Hindlimb muscle (tissue), 1 donor: ENCODE data around the gene NCEH1. TPM values are rescaled to one million over a fixed set of nuclear protein-coding genes. Genes with fewer than 3 reads are reported as not detected.
"Not testable (repeated sequence)": the region's sequence is repeated elsewhere in the genome, so short reads cannot be mapped to it uniquely, and the experiment has no call there.

Experiments used
- DNase-seq: peaks from one replicate; pipeline ENCODE4 v3.0.0-alpha.2; 2013
- polyA plus RNA-seq: library from polyadenylated mRNA; unstranded; fragments of 120-200 nt; gene quantifications from one replicate; pipeline ENCODE4 v1.2.1, GENCODE V29; 2013; ENCODE audit not compliant: insufficient read length

Gene NCEH1, protein sequence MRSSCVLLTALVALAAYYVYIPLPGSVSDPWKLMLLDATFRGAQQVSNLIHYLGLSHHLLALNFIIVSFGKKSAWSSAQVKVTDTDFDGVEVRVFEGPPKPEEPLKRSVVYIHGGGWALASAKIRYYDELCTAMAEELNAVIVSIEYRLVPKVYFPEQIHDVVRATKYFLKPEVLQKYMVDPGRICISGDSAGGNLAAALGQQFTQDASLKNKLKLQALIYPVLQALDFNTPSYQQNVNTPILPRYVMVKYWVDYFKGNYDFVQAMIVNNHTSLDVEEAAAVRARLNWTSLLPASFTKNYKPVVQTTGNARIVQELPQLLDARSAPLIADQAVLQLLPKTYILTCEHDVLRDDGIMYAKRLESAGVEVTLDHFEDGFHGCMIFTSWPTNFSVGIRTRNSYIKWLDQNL
- polyA plus RNA-seq = 2.1 TPM

DNA sequence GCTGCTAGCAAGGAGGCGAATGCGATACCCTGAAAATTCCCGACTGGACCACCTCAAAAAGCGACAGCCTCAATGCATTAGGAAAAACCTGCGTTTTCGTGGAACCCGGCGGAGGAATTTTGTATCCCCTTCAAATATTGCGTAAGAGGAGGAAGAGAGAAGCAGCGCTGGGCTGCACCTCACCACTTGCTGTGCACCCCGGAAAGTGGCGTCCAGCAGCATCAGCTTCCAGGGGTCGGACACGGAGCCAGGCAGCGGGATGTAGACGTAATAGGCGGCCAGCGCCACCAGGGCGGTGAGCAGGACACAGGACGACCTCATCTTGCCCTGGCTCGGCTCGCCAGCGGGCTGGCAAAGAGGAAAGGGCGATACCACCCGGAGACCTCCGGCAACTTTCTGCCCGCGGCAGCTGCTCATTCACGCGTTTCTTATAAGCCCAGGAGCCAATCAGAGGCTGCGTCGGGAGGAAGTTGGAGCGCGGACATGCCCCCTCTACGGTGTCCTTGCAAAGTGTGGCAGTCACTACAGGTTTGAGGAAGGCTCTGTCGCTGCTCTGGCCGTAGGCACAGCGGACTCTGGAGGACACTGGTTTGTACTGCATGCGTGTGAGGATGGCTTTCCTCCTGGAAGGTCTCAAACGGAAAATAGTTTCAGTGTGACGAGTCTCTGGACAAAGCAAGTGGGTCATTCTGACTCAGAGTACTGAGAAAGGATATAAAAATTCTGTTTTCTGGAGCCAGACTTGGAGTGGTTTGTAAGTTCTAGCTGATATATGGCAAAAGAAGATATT is at the start of gene NCEH1:
Gene NCEH1 (minus strand): TSS at position 404 of the 790 bp plus-strand sequence. CDS start 83 bp downstream, at position 321.
- peak; percentile 90 for DNase-seq

DNA sequence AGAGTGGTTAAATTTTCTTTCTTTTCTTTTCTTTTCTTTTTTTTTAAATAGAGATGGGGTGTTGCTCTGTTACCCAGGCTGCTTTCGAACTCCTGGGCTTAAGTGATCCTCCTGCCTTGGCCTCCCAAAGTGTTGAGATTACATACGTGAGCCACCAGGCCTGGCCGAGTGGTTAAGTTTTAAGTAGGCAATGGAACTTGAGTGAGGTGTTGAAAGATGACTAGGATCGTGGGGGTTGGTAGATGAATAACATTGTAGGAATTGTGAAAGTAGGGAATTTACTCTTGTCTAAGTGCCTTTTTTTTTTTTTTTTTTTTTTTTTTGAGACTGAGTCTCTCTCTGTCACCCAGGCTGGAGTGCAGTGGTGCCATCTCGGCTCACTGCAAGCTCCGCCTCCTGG is 49.5 kb upstream of the NCEH1 start:
- DNase-seq = not testable (repeated sequence)

DNA sequence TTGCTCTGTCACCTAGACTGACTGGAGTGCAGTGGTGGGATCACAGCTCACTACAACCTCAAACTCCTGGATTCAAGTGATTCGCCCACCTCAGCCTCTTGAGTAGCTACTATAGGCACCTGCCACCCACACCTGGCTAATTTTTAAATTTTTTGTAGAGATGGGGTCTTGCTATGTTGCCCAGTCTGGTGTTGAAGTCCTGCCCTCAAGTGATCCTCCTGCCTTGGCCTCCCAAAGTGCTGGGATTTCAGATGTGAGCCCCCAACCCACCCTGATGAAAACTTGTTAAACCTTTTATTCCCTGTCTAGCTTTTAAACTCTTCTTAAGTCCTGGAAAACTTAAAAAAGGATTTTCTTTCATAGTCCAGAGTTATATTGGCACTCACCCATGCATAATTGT is 42.3 kb upstream of the NCEH1 start:
- no peak for DNase-seq

DNA sequence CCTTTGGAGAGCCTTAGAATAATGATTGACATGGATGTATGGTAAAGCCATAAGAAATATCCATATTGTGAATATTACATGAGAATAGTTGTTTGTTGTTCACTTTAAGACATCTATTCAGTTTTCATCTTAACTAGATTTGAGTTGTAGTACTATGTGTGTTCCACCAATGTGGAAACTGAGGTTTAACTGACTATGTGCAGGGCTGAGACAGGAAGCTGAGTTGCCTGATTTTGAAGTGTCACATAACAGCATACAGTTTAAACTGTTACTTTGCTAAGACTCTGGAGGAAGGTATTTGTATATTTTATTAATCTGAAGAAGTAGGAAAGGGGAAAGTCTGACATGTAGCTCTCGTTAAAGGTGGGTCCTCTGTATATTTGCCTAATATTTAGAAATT is 41.8 kb upstream of the NCEH1 start:
- DNase-seq = no peak

DNA sequence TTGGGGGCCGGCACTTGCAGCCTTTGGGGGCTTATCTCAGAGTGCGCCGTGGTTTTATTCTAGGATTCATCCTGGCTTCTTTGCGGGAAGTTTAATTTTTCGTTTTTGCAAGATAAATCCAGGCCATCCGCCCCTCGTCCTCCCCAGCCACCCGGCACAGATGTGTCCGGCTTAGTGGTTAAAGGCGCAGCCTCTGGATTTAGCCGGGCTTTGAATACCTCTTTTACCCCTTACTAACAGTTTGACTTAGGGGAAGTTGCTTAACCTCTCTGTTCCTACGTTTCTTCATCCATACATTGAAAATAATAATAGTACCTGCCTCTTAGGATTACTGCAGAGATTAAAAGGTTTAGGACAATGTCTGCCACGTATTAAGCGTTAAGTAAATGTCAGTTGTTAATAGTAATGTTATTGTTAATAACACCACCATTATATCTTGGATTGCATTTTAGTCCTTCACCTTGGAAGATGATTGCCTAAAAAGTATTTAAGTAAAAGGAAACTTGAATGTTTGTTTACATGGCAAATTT is 40.4 kb upstream of the NCEH1 start:
- no peak for DNase-seq

DNA sequence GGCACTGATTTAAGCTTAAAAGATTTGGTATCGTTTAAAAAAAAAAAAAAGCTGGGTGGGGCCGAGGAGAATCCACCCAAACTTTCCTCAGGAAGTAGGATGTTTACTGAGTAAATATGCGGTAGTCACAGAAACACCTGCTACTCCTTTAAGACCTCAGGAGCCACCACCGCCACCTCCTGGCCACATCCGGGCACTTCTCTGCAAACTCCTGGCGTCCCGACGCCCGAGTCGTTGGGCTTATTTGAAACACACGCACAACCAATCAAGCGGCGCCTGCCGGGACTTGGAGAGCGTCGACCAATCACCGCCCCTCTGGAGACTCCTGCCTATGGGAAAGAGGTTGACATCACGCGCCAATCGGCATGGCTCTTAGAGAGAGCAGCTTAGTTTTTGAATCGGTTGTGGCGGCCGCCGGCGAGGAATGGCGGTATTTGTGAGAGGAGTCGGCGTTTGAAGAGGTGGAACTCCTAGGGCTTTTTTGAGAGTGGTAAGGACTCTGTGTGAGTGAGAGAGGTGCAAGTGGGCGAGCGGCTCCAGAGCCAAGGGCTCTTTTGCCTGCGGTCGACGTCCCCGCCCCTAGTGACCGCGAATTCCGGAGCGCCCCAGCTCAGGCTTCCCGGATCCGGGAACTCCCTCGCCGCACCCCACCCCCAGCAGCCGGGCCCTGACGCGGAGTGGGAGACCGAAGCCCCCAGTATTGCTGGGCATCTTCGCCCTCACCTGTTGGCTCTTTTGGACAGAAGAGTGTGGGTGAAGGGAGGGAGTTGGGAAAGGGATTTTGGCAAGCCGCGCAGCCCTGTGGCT is 39.7 kb upstream of the NCEH1 start, which contains the start of gene ECT2:
Gene ECT2 (plus strand): TSS at position 359 of the 807 bp plus-strand sequence. CDS start 3,805 bp downstream, outside the sequence.
- DNase-seq = peak; percentile 98

DNA sequence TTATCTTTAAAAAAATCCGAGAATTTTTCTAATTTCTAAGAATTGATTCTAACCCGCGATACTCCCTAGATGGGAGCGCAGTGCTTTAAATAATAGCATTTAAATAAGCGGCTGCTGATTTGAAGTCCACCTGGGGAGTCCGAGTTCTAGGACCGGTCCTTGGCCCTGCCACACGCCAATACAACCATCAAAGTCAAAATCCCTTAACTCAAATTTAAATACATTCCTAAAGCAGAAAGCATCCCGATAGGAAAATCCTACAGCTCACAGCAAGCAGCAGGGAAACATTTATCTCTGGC is 39.2 kb upstream of the NCEH1 start:
- no peak for DNase-seq

DNA sequence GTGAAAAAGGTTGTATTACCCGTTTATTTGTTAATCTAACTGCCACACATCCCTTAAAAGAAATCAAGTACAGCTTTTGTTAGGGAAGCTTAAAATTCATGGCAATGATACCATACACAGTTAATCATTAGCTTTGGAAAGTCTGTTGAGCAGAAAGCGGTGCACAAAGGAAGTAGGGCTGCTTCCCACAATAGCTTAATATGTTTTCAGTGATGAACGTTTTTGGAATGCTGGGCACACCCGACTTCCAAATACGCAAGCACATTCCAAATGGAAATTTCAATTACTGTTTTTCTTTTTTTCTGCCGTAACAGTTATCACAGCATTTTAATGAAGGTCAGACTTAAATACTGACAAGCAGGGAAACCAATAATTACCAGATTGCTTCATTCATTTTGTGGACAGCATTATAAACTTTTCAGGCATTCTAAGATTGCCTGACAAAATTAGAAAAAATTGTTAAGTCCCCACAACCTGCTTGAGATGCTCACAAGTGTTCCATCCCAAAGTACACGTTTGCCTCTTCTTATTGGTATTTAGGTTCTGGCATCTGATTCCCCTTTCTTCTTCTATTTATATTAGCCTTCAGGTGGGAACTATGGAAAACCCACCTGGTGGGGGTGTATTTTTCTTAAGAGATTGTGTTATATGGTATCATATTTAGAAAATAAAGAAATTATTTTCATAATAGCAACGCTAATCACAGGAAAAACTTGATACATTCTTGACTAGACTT is 38.5 kb upstream of the NCEH1 start:
- DNase-seq = peak; percentile 46

DNA sequence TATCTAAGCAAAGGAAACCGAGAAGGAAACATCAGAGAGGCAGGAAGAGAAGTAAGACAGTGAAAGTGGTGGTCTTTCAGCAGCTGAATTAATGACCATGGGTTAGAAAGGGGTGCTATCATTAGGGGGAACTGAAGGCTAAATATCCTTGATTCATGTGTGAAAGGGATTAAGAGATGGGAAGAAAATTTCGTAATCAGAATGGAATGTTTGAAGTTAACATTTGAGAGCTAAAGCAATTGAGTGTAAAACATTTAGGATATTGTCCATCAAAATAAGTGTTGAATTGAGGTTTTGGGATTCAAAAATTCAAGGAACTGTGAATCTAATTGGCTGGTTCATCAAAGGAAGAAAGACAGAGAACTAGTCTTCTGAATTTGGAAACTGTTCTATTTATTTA is 35.6 kb upstream of the NCEH1 start:
- no peak for DNase-seq

DNA sequence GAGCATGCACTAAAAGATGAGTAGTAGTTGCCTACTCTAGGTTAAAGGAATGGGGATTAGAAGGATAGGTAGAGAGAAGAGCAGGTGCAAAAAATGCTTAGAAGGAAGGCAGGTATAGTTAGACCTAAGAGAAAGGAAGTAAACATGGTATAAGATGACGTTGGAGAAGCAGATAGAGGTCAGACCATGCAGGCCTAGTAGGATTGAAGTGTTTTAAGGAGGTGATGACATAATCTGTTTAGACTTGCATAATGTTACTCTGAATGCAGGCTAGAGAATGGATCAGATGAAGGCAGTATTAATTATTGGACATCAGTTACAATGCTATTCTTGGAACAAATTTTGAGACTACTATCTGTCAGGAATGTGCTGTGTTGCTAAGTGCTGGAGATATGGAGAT is 28.6 kb upstream of the NCEH1 start:
- no peak for DNase-seq

DNA sequence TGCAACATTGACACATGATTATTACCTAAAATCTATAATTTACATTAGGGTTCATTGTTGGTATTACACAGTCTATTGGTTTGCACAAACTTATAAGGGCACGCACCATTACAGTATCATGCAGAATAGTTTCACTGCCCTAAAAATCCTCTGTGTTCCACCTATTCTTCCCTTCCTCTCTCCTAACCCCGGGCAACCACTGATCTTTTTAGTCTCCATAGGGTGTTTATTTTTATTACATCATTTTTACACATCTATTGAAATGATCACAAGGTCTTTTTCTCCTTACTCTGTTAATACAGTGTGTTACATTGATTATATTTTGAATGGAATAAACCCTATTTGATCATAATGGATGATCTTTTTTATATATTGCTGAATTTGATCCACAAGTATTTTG is 24.1 kb upstream of the NCEH1 start:
- DNase-seq = no peak

DNA sequence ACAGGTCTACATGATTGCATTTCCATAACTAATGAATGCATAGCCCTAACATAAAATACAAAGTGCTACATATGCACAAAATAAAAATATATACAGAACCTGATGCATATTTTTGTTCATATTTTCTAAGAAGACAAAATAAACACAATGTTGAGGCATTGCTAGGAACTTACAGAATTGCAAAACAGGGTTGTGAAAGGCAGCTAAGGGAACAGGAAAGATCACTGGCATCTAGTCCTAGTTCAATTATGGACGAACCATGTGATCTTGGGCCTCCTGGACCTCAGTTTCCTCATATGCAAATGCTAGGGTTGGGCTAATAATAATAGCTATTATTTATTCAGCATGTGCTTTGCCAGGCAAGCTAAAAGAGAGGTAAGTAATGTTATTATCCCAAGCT is 15.5 kb upstream of the NCEH1 start:
- no peak for DNase-seq

DNA sequence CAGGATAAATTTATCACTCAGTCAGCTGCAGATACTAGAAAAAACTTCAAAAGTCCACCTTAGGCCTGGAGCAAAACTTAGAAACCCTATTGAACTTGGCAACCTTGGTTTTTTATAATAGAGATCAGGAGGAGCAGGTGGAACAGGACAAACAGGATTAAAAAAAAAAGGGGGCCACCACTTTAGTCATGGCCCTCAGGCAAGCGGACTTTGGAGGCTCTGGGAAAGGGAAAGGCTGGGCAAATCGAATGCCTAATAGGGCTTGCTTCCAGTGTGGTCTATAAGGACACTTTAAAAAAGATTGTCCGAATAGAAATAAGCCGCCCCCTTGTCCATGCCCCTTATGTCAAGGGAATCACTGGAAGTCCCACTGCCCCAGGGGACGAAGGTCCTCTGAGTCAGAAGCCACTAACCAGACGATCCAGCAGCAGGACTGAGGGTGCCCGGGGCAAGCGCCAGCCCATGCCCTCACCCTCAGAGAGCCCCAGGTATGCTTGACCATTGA is 11.7 kb upstream of the NCEH1 start:
- DNase-seq = not testable (repeated sequence)

DNA sequence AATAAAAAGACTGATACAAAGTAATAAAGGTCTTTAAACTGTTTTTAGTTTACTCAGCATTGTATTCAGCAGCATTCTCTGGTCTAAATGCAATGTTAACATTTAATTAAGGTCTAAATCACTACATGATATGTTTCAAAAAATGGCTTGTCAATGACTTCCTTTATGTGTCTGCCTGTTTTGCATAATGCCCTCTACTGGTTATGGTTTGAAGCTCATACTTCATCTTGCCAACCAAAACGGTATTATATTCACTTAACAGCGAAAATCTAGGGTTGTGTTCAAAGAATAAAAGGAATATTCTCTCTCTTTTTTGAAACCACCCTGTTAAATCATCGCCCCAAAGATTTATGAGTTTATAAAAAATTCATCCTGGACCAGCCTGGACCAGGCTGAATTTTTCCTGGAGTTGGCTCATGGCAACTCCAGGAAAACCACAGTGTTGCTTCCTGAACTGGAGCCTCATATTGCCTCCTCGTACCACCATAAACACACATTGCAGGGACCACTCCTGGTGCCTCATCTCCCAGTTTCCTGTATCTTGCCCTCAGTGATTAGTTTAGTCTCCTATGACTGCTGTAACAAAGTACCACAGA is 6.7 kb upstream of the NCEH1 start:
- DNase-seq = no peak

DNA sequence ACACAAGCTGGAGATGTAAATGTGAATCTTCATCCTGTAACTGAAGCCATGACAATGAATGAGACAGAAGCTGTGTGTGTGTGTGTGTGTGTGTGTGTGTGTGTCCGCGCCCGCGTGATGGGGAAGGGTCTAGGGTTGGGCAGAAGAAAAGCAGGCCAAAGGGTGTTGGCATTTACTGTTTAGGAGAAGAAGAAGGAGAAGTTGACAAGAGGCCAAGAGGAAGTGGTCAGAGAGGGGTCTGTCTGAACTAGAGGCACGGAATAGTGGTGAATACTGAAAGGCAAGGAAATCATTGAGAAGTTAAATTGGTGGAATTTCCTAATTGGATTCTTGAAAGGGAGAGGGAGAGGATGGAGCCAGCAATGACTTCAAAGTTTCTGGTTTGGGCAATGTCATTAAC is 5.6 kb upstream of the NCEH1 start:
- no peak for DNase-seq

DNA sequence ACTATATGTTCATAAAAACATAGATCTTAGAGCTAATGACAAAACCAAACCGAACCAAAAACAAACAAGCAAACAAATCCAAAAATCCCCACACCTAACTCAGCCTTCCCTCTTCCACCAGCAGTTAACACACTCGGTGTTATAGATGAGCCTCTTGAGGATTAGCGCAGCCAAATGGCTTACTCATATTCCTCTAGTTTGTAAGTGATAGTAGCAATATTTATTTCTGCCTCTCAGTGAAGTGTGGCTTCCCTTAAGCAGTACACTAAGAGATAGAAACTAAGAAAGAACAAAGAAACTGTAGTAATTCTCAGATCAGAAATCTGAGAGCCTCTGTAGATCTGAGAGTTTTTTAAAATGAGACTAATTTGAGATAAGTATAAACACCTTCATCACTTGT is 2.4 kb upstream of the NCEH1 start:
- DNase-seq = no peak

DNA sequence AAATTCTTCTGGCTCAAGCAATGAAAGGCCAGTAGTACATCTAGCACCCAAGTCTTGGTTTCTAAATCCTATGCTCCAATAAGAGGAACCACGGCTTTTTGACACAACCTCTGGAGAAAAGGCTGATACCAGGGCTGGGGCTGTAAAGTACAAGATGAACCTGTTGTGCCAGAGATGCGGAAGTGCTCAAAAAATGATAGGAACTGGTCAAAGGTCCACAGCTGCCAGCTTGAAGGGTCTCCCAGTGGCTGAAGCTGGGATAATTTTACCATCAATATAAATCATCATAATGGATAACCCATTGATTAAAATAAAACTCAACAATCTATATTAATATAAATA is 558 bp upstream of the NCEH1 start:
- no peak for DNase-seq

DNA sequence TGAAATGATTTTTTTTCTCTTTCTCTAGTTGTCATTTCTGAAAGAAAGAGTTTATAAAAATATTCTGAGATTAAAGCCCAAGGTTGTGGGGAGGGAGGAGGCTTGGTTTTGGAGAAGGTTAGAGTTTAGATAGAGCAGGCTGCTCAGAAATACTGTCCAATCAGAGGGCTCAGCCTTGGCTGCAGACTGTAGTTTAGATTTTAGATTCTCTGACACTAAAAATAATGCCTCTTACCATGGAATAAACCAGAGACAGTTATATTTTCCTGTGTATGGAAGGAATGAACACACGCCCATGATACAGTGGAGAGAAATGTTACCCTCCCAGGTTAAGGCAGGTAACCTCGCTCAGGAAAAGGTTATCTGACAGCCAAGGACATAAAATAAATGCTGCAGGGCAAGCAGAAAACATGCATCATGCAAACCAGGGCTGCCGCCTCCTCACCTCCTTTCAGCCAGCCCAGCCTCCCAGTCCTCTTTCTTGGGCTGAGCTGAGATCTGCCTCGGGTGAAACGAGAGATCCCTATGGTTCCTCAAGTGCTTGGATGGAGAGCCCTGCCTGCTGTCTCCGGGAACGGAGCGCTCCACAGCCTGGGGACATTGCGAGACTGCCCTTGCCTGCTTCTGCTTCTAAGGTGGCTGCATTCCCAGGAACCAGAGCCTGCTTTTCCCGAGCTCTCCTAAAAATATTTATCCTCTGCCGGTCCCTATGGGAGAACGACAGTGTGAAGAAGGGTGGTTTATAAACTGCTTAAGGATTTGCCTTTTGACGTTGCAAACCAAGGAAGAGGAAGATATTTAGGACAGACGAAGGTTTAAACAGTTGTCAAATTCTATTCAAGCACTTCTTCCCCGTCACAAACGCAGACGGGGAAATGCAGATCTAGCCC is 848 bp downstream of the NCEH1 start:
- peak; percentile 41 for DNase-seq

DNA sequence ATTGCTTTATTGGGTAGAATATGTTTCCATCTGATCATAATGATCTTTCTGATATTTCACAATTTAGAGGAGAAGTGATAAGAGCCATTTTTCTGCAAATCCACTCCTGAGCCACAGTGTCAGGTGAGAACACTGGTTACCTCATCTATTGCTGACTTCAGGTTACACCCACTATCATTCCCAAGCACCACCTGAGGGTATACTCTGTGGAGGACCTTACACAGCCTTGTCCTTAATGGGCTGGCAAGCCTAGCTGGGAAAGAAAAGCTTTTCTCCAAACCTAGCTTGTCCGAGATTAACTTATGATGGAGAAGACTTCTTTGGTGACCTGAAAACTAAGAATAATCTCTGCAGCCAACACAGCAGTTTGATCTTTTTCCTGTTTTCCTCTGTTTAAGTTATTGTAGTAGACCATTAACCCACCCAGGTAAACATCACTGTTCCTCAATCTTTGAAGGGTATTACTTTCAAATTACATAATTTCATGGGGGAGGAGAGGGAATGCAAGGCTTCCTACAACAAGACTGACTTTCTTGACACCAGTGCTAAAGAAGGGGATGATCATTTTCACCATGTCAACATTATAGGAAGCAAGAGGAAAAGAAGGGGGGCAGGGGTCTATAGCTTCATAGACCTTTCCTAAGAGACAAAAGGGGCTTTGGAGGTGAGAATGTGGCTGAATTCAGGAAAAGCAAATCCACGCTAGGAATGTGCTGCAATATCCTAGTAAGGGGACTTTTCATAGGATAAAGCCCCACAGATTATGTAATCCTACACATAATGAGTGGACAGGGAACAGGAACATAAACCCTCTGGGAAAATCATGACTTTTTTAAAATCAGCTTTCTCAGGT is 1.7 kb downstream of the NCEH1 start:
- no peak for DNase-seq

DNA sequence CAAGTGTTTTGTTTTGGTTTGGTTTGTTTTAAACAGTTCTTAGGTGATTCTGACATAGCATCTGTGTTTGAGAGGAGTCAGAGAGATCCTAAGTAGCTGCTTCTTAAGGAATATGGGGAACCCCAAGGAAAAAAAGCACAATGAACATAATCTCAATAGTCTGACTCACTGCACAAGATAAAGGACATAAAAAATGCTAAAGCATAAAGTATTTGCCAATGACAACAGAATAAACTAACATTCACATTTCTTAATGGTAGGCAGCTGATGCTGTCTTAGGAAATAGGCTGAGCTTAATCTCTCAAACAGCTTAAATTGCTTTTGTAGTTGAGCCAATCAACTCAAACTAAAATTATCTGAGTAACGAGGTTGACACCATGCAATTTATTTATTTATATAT is 2.9 kb downstream of the NCEH1 start:
- no peak for DNase-seq
